OCI-LY1 (cell line): ENCODE results near the gene WWOX.

Experiments used
- H2AFZ ChIP-seq: fragments of 200-600 bp; sonication (generic), shearing (Covaris generic); 2 replicates; pipeline ENCODE4 v1.6.0; 2014; ENCODE audit warnings: antibody characterized with exemption, mild to moderate bottlenecking, low read length
- H3F3A ChIP-seq: fragments of 200-600 bp; sonication (generic), shearing (Covaris generic); 2 replicates; pipeline ENCODE4 v1.6.0; 2014; ENCODE audit warnings: mild to moderate bottlenecking, antibody characterized with exemption, low read length, moderate library complexity; ENCODE audit not compliant: insufficient read depth
- H3K27ac ChIP-seq: fragments of 200-600 bp; sonication (generic); 2 replicates; pipeline ENCODE4 v1.5.1; 2014; ENCODE audit warnings: low read length, mixed run types, mild to moderate bottlenecking, low read depth; ENCODE audit not compliant: poor library complexity, severe bottlenecking
- H3K27me3 ChIP-seq: fragments of 200-600 bp; sonication (generic); 2 replicates; pipeline ENCODE4 v1.6.0; 2014; ENCODE audit warnings: antibody characterized with exemption, mild to moderate bottlenecking, low read length, moderate library complexity; ENCODE audit not compliant: insufficient read depth
- H3K36me3 ChIP-seq: fragments of 200-600 bp; sonication (generic); 2 replicates; pipeline ENCODE4 v1.6.1; 2014; ENCODE audit warnings: mild to moderate bottlenecking, antibody characterized with exemption, low read length, moderate library complexity, mixed read lengths; ENCODE audit not compliant: insufficient read depth
- H3K4me1 ChIP-seq: fragments of 200-600 bp; sonication (generic); 2 replicates; pipeline ENCODE4 v1.5.1; 2014; ENCODE audit warnings: mild to moderate bottlenecking, low read length, moderate library complexity; ENCODE audit not compliant: insufficient read depth, severe bottlenecking
- H3K4me2 ChIP-seq: fragments of 200-600 bp; sonication (generic), shearing (Covaris generic); 2 replicates; pipeline ENCODE4 v1.6.1; 2014; ENCODE audit warnings: low read length
- H3K4me3 ChIP-seq: fragments of 200-600 bp; sonication (generic); 2 replicates; pipeline ENCODE4 v1.5.1; 2014; ENCODE audit warnings: low read length, low read depth, mild to moderate bottlenecking, mixed read lengths; ENCODE audit not compliant: poor library complexity, severe bottlenecking
- H3K79me2 ChIP-seq: fragments of 200-600 bp; shearing (Covaris generic); 2 replicates; pipeline ENCODE4 v1.6.1; 2016; ENCODE audit warnings: mixed run types, low read length, mixed read lengths; ENCODE audit not compliant: insufficient read depth
- H3K9ac ChIP-seq: fragments of 200-600 bp; sonication (generic), shearing (Covaris generic); 2 replicates; pipeline ENCODE4 v1.6.1; 2014; ENCODE audit warnings: mild to moderate bottlenecking, low read length, mixed read lengths
- H3K9me2 ChIP-seq: fragments of 200-600 bp; sonication (generic), shearing (Covaris generic); 2 replicates; pipeline ENCODE4 v1.6.1; 2014; ENCODE audit warnings: low read depth, mild to moderate bottlenecking, low read length, mixed read lengths
- H3K9me3 ChIP-seq: fragments of 200-600 bp; shearing (Covaris generic); 2 replicates; pipeline ENCODE4 v1.6.1; 2014; ENCODE audit warnings: low read length, mixed read lengths
- H4K20me1 ChIP-seq: fragments of 200-600 bp; sonication (generic), shearing (Covaris generic); 2 replicates; pipeline ENCODE4 v1.6.0; 2016; ENCODE audit warnings: mild to moderate bottlenecking, low read length; ENCODE audit not compliant: insufficient read depth
- CTCF ChIP-seq: fragments of 200-600 bp; sonication (generic), shearing (Covaris generic); IDR thresholded peaks from 2 replicates; pipeline ENCODE4 v1.5.1; 2017; ENCODE audit warnings: mild to moderate bottlenecking, antibody characterized with exemption, low read length, moderate library complexity, mixed read lengths
- EZH2 ChIP-seq: fragments of 200-600 bp; sonication (generic), shearing (Covaris generic); IDR thresholded peaks from 2 replicates; pipeline ENCODE4 v1.8.0; 2017; ENCODE audit warnings: borderline replicate concordance, mixed run types, mild to moderate bottlenecking, antibody characterized with exemption, low read length, moderate library complexity, mixed read lengths

WWOX gene

GRCh38 chr16:79165079-79165478 is 1065.6 kb downstream of the WWOX start:
- H3K4me2 ChIP-seq, result no peak overlapping the region
- H3F3A ChIP-seq, result no peaks in the 10 kb centered on the region
- no peak overlapping the region for H3K9ac ChIP-seq
- H3K4me1 ChIP-seq, result no peaks in the 10 kb centered on the region
- H4K20me1 ChIP-seq, result no peaks in the 10 kb centered on the region
- no peaks in the 10 kb centered on the region for H3K79me2 ChIP-seq
- H3K9me2 ChIP-seq, result no peaks in the 10 kb centered on the region
- no peaks in the 10 kb centered on the region for H3K27me3 ChIP-seq
- no peak overlapping the region for H2AFZ ChIP-seq
- H3K36me3 ChIP-seq, result no peaks in the 10 kb centered on the region
- no peaks in the 10 kb centered on the region for H3K9me3 ChIP-seq
- TF ChIP-seq CTCF (no peak), EZH2 (no peak)
- H3K27ac ChIP-seq, result no peak overlapping the region
- H3K4me3 ChIP-seq, result no peak overlapping the region

GRCh38 chr16:79165506-79165905 is 1066.1 kb downstream of the WWOX start:
- Histone ChIP-seq H3K9me2 (no peaks in the 10 kb centered on the region), H3K4me1 (no peaks in the 10 kb centered on the region)

DNA sequence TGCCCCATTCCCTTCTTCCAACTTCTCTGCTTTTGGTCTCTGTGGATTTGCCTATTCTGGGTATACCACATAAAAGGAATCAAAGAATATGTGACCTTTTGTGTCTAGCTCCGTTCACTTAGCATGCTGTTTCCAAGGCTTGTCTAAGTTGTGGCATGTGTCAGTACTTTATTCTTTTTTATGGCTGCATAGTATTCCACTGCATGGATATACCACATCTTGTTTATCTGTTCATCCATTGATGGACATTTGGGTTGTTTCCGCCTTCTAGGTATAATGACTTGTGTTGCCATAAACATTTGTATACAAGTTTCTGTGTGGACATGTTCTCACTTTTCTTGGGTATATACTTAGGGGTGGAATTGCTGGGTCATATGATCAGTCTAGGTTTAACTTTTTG is 1068.4 kb downstream of the WWOX start:
- no peak overlapping the region for H3K4me3 ChIP-seq
- H3K27ac ChIP-seq, result no peak overlapping the region
- no peak overlapping the region for H3K9ac ChIP-seq
- no peaks in the 10 kb centered on the region for H3K4me1 ChIP-seq
- no peaks in the 10 kb centered on the region for H3F3A ChIP-seq
- no peaks in the 10 kb centered on the region for H3K27me3 ChIP-seq
- H3K4me2 ChIP-seq, result no peak overlapping the region
- H4K20me1 ChIP-seq, result no peaks in the 10 kb centered on the region
- no peaks in the 10 kb centered on the region for H3K9me2 ChIP-seq
- TF ChIP-seq CTCF, result no peak
- TF ChIP-seq EZH2, result no peak
- no peaks in the 10 kb centered on the region for H3K36me3 ChIP-seq
- no peaks in the 10 kb centered on the region for H3K9me3 ChIP-seq
- no peak overlapping the region for H2AFZ ChIP-seq
- H3K79me2 ChIP-seq, result no peaks in the 10 kb centered on the region

More at GRCh38 chr16:79165506-79165905, 1066.1 kb downstream of the WWOX start:
- Histone ChIP-seq H3K79me2 (no peaks in the 10 kb centered on the region), H3K4me3 (no peak overlapping the region), H3K4me2 (no peak overlapping the region), H3K9ac (no peak overlapping the region), H2AFZ (no peak overlapping the region), H3K27ac (no peak overlapping the region), H3K9me3 (no peaks in the 10 kb centered on the region), H3K27me3 (no peaks in the 10 kb centered on the region), H4K20me1 (no peaks in the 10 kb centered on the region), H3K36me3 (no peaks in the 10 kb centered on the region), H3F3A (no peaks in the 10 kb centered on the region)
- TF ChIP-seq CTCF, result no peak
- no peak for TF ChIP-seq EZH2
